ENCODE results near the gene PSMB10. TPM values are rescaled to one million over a fixed set of nuclear protein-coding genes. Genes with fewer than 3 reads are reported as not detected.
"Not testable (repeated sequence)": the region's sequence is repeated elsewhere in the genome, so short reads cannot be mapped to it uniquely, and the experiment has no call there.

Gene PSMB10
- total RNA-seq, 4 donors from 2014 or later, result 22.9 to 39.7 (median 32.5) TPM

- 78% methylated on average over 4 of the region's 6 CpGs; no CpG with 5 or more reads in 1 of the 2 donors for WGBS, 2 donors
- peaks cover 30 to 31% of the 10 kb centered on the region in 2 donors for H3K36me3 ChIP-seq
- peak in 1 of 2 donors; percentile 35 for DNase-seq
- no peaks in the 10 kb centered on the region for H3K9me3 ChIP-seq
- peaks cover 0 to 13% of the 10 kb centered on the region in 2 donors for H3K4me1 ChIP-seq
- H3K27me3 ChIP-seq, result no peaks in the 10 kb centered on the region
- H3K4me3 ChIP-seq (replicated peaks in 1 of 3), result no peak overlapping the region
- intact Hi-C loops (cut with DNase I), result no loop called here
- H3K27ac ChIP-seq, result peak overlapping the region in 1 of 3 donors; percentile 12
- TF ChIP-seq CTCF (IDR thresholded peaks at IDR 0.05), result peak in 5 of 6 experiments; percentile 33 to 58 (median 47)
- no peak for TF ChIP-seq POLR2A (IDR thresholded peaks at IDR 0.05)
Measured at GRCh38 chr16:67942200-67942509, 5.5 kb upstream of the PSMB10 start.

- no peaks in the 10 kb centered on the region for H3K9me3 ChIP-seq
- intact Hi-C loops (cut with DNase I), result no loop called here
- no peak overlapping the region for H3K4me3 ChIP-seq (replicated peaks in 1 of 3)
- H3K4me1 ChIP-seq, result peaks cover 0 to 17% of the 10 kb centered on the region in 2 donors
- no peak for DNase-seq
- H3K27me3 ChIP-seq, result no peaks in the 10 kb centered on the region
- WGBS, 2 donors, result 81 to 89% methylated on average over 8 to 9 of the region's 9 CpGs
- H3K27ac ChIP-seq, result peak overlapping the region in 1 of 3 donors; percentile 12
- H3K36me3 ChIP-seq, result peaks cover 24 to 26% of the 10 kb centered on the region in 2 donors
- TF ChIP-seq POLR2A (IDR thresholded peaks at IDR 0.05) (no peak), CTCF (IDR thresholded peaks at IDR 0.05) (no peak)
Measured at GRCh38 chr16:67941469-67942199, 5.0 kb upstream of the PSMB10 start.

GRCh38 chr16:67940446-67941089 is 3.9 kb upstream of the PSMB10 start:
- peaks cover 14 to 16% of the 10 kb centered on the region in 2 donors for H3K36me3 ChIP-seq
- no peak for DNase-seq
- no peak overlapping the region for H3K27ac ChIP-seq
- no peaks in the 10 kb centered on the region for H3K27me3 ChIP-seq
- no peaks in the 10 kb centered on the region for H3K9me3 ChIP-seq
- intact Hi-C loops (cut with DNase I), result no loop called here
- WGBS, 2 donors, result 96 to 97% methylated on average over 5 of the region's 5 CpGs
- peaks cover 0 to 17% of the 10 kb centered on the region in 2 donors for H3K4me1 ChIP-seq
- TF ChIP-seq CTCF (IDR thresholded peaks at IDR 0.05) (no peak), POLR2A (IDR thresholded peaks at IDR 0.05) (no peak)
- H3K4me3 ChIP-seq (replicated peaks in 1 of 3), result no peak overlapping the region

- no peaks in the 10 kb centered on the region for H3K9me3 ChIP-seq
- no peaks in the 10 kb centered on the region for H3K27me3 ChIP-seq
- intact Hi-C loops (cut with DNase I), result loop anchor here (10.0 kb wide), 1 partner anchor 275 kb away; the partner anchor contains the start of genes ACD, C16orf86, ENKD1 and PARD6A
- H3K4me1 ChIP-seq, result peaks cover 7 to 24% of the 10 kb centered on the region in 2 donors
- peak overlapping the region in 1 of 3 donors; percentile 4 for H3K27ac ChIP-seq
- peak; percentile 36 to 43 for DNase-seq
- peaks cover 7 to 8% of the 10 kb centered on the region in 2 donors for H3K36me3 ChIP-seq
- 90 to 92% methylated on average over 18 to 30 of the region's 33 CpGs for WGBS, 2 donors
- TF ChIP-seq POLR2A (IDR thresholded peaks at IDR 0.05) (no peak), CTCF (IDR thresholded peaks at IDR 0.05) (no peak)
- no peak overlapping the region for H3K4me3 ChIP-seq (replicated peaks in 1 of 3)
Measured at GRCh38 chr16:67939507-67940445, 3.1 kb upstream of the PSMB10 start.

GRCh38 chr16:67937713-67938112 is 1.1 kb upstream of the PSMB10 start:
- not testable (repeated sequence) for H3K9me3 ChIP-seq; H3K36me3 ChIP-seq; H3K27me3 ChIP-seq; H3K4me3 ChIP-seq (replicated peaks in 1 of 3); DNase-seq; H3K27ac ChIP-seq
- H3K4me1 ChIP-seq, result peaks cover 7 to 21% of the 10 kb centered on the region in 2 donors
- intact Hi-C loops (cut with DNase I), result loop anchor here (10.0 kb wide), 1 partner anchor 273 kb away; the partner anchor contains the start of genes ACD, C16orf86, ENKD1 and PARD6A
- WGBS, 2 donors, result 91 to 96% methylated on average over 5 of the region's 5 CpGs
